GM13976 (cell line): ENCODE results near the gene PTEN.

Experiments used
- DNase-seq: peaks from one replicate; pipeline ENCODE4 v3.0.0; 2012; ENCODE audit warnings: low spot score
- CTCF ChIP-seq: IDR thresholded peaks from 2 replicates; pipeline ENCODE4 v1.5.1; 2012; ENCODE audit warnings: borderline replicate concordance, mild to moderate bottlenecking; ENCODE audit not compliant: insufficient read depth; ENCODE audit errors: extremely low read depth, missing control alignments, control extremely low read depth
- in situ Hi-C: fragments of 300-500 bp; cut with MboI; formaldehyde crosslinking; loops from one replicate; pipeline ENCODE4 v1.12.0; 2022; ENCODE audit warnings: low sequenced_read_pairs, mixed read lengths, inconsistent platforms; ENCODE audit not compliant: unreplicated experiment

PTEN gene

GRCh38 chr10:87987206-87987605, 123.8 kb downstream of the PTEN start:
- in situ Hi-C loops: no loop called here
- no peak for TF ChIP-seq CTCF
- no peak for DNase-seq

DNA sequence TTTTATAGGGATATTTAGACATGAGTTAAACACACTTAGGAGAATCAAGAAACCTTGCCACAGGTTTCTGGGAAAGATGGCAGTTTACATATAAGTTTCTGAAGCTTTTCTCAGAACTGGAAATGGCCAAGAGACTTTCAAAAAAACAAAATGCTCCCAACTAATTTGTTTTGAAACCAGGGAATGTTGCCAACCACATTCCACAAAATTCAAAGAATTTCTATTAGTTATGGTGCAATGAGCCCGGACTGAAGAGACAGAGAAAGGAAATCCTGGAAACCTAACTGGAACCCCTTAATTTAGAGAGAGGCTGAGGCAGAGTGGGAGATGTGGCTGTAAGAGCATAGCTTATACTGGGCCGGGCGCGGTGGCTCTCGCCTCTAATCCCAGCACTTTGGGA, 128.5 kb downstream of the PTEN start:
- TF ChIP-seq CTCF: no peak
- in situ Hi-C loops: no loop called here
- no peak for DNase-seq

GRCh38 chr10:88004451-88004850, 141.0 kb downstream of the PTEN start:
- no peak for TF ChIP-seq CTCF
- in situ Hi-C loops: no loop called here
- DNase-seq: no peak

DNA sequence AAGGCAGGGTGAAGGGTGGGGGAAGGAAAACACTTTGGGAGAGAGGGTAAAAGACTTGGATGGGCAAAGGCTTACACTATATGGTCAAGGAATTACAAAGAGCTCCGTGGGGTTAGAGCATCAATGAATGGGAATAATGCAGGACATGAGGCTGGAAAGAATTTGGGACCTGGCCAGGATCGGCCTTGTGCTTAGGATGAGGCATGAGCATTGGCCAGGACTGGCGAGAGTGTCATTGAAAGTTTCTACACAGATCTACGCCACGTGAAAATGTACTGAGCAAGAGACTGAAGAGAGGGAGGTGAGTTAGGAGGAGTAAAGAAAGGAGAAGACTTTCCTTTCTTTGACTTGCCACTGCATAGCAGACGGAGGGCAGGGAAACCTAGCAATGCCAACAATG, 142.8 kb downstream of the PTEN start:
- in situ Hi-C loops: no loop called here
- no peak for DNase-seq
- TF ChIP-seq CTCF: no peak

DNA sequence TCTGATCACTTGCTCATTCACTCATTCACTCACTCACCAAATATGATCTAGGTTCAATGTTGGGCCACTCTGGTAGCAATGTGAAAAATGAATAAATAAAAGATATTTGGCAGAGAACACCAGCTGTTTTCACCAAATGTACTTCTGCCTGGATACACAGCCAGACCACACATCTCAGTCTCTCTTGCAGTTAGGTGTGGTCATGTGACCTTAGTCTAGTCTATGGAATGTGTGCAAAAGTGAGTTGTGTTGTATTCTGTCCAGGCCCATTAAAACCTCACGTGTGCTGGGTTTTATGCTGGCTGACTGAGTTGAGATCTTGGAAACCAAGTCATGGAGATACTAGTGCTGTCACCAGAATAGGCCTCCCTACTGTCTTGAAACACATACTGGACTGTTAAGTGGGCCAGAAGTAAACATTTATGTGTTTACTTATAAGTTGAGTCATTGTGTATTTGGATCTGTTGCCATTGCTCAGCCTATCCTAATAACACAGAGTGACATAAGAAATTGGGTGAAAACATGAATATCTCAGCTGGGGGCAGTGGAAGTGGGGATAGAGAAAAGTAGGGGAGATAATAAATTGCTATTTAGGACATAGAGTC, 145.5 kb downstream of the PTEN start:
- TF ChIP-seq CTCF: no peak
- in situ Hi-C loops: no loop called here
- DNase-seq: no peak

GRCh38 chr10:88012641-88013040, 149.2 kb downstream of the PTEN start:
- no peak for TF ChIP-seq CTCF
- in situ Hi-C loops: no loop called here
- DNase-seq: no peak

DNA sequence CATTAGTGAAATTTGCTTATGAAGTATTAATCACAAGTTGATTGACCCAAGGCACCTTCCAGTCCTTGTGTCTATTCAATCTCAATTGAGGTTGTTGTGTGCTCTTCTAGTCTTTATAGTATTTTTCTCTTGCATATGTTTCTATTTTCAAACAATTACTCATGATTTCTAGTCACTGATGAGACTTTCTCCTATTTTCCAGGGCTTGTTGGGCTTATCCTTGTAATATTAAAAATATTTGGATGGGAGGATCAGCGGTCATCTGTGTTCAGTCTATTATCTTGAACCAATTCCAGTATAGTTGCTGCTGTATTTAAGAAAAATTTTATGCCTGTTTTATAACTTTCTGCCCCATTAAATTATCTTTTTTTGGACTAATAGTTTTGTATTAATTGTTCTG, 154.4 kb downstream of the PTEN start:
- in situ Hi-C loops: no loop called here
- no peak for DNase-seq
- TF ChIP-seq CTCF: no peak
